GM23338 (cell line): ENCODE data around the gene S100PBP. TPM values are rescaled to one million over a fixed set of nuclear protein-coding genes. Genes with fewer than 3 reads are reported as not detected.

ENCODE experiments used
- ATAC-seq: fragments of 200-7000 bp; cut with Tn5 transposase; 3 replicates; pipeline ENCODE4 v1.9.1; 2020
- DNase-seq: peaks from one replicate; pipeline ENCODE4 v3.0.0-alpha.2; 2015; ENCODE audit warnings: low spot score
- H2AFZ ChIP-seq: fragments of 200-600 bp; sonication (generic); 2 replicates; pipeline ENCODE4 v1.8.0; 2016; ENCODE audit warnings: antibody characterized with exemption, mild to moderate bottlenecking, moderate library complexity
- H3F3A ChIP-seq: fragments of 200-600 bp; sonication (generic); replicated peaks from 2 replicates; pipeline ENCODE4 v1.8.0; 2017; ENCODE audit warnings: antibody characterized with exemption, mixed run types, low read depth
- H3K27ac ChIP-seq: fragments of 200-600 bp; sonication (generic); 2 replicates; pipeline ENCODE4 v1.6.1; 2016; ENCODE audit warnings: low read depth
- H3K27me3 ChIP-seq: fragments of 200-600 bp; sonication (generic); 2 replicates; pipeline ENCODE4 v1.8.0; 2016; ENCODE audit warnings: mild to moderate bottlenecking, mixed run types, moderate library complexity; ENCODE audit not compliant: insufficient read depth
- H3K36me3 ChIP-seq: fragments of 200-600 bp; sonication (generic); 2 replicates; pipeline ENCODE4 v1.8.0; 2016; ENCODE audit warnings: mild to moderate bottlenecking; ENCODE audit not compliant: insufficient read depth
- H3K4me1 ChIP-seq: fragments of 200-600 bp; sonication (generic); 2 replicates; pipeline ENCODE4 v1.8.0; 2016; ENCODE audit warnings: mild to moderate bottlenecking, moderate library complexity; ENCODE audit not compliant: insufficient read depth
- H3K4me2 ChIP-seq: fragments of 200-600 bp; sonication (generic); 2 replicates; pipeline ENCODE4 v1.7.1; 2017; ENCODE audit warnings: mixed run types
- H3K4me3 ChIP-seq: fragments of 200-600 bp; sonication (generic); 2 replicates; pipeline ENCODE4 v1.6.1; 2016; ENCODE audit warnings: mixed run types
- H3K79me2 ChIP-seq: fragments of 200-600 bp; sonication (generic); replicated peaks from 2 replicates; pipeline ENCODE4 v1.8.0; 2017; ENCODE audit warnings: mild to moderate bottlenecking; ENCODE audit not compliant: insufficient read depth
- H3K9me2 ChIP-seq: fragments of 200-600 bp; sonication (generic); 2 replicates; pipeline ENCODE4 v1.8.0; 2017; ENCODE audit not compliant: insufficient read depth
- H4K20me1 ChIP-seq: fragments of 200-600 bp; sonication (generic); replicated peaks from 2 replicates; pipeline ENCODE4 v1.8.0; 2017; ENCODE audit warnings: mild to moderate bottlenecking; ENCODE audit not compliant: insufficient read depth
- H3K27ac Mint-ChIP-seq: 2 replicates; pipeline ENCODE4 v1.8.0; 2020; ENCODE audit warnings: inconsistent platforms, mild to moderate bottlenecking, moderate library complexity, mixed read lengths
- H3K27me3 Mint-ChIP-seq: 3 replicates; pipeline ENCODE4 v1.8.0; 2022; ENCODE audit warnings: low read depth, mild to moderate bottlenecking, moderate library complexity, mixed read lengths, inconsistent platforms; ENCODE audit not compliant: insufficient read depth, poor library complexity
- H3K36me3 Mint-ChIP-seq: 3 replicates; pipeline ENCODE4 v1.8.0; 2021; ENCODE audit warnings: low read depth, mild to moderate bottlenecking, inconsistent platforms, moderate library complexity, mixed read lengths
- H3K4me1 Mint-ChIP-seq: 3 replicates; pipeline ENCODE4 v1.8.0; 2020; ENCODE audit warnings: mild to moderate bottlenecking, inconsistent platforms, mixed read lengths
- H3K4me3 Mint-ChIP-seq: 3 replicates; pipeline ENCODE4 v1.8.0; 2021; ENCODE audit warnings: moderate library complexity, mild to moderate bottlenecking, inconsistent platforms, mixed read lengths
- H3K9me3 Mint-ChIP-seq: 3 replicates; pipeline ENCODE4 v1.8.0; 2020; ENCODE audit warnings: moderate library complexity, mild to moderate bottlenecking, inconsistent platforms, mixed read lengths
- CREB1 ChIP-seq: fragments of 250-450 bp; sonication (Bioruptor Pico); IDR thresholded peaks from 2 replicates; pipeline ENCODE4 v1.5.0; 2020; ENCODE audit warnings: low read depth, mild to moderate bottlenecking, moderate library complexity
- ETS1 ChIP-seq: IDR thresholded peaks from 2 replicates; pipeline ENCODE4 v1.6.1; 2016; ENCODE audit warnings: antibody characterized with exemption
- EZH2 ChIP-seq: fragments of 200-600 bp; sonication (generic); IDR thresholded peaks from one replicate; pipeline ENCODE4 v1.8.0; 2017; ENCODE audit warnings: antibody characterized with exemption, mild to moderate bottlenecking, low read depth; ENCODE audit not compliant: unreplicated experiment
- EZH2phosphoT487 ChIP-seq: fragments of 200-600 bp; sonication (generic); IDR thresholded peaks from one replicate; pipeline ENCODE4 v1.8.1; 2018; ENCODE audit warnings: antibody characterized with exemption; ENCODE audit not compliant: unreplicated experiment
- JUNB ChIP-seq: IDR thresholded peaks from one replicate; pipeline ENCODE4 v1.6.1; 2016; ENCODE audit warnings: antibody characterized with exemption; ENCODE audit not compliant: unreplicated experiment
- NANOG ChIP-seq: IDR thresholded peaks from 2 replicates; pipeline ENCODE4 v1.6.1; 2016; ENCODE audit warnings: antibody characterized with exemption, borderline replicate concordance
- POLR2AphosphoS5 ChIP-seq: IDR thresholded peaks from 2 replicates; pipeline ENCODE4 v1.6.1; 2016; ENCODE audit warnings: antibody characterized with exemption, low read depth
- STAT1 ChIP-seq: IDR thresholded peaks from one replicate; pipeline ENCODE4 v1.6.1; 2016; ENCODE audit warnings: antibody characterized with exemption; ENCODE audit not compliant: unreplicated experiment
- ZNF114 ChIP-seq: fragments of 250-450 bp; sonication (Bioruptor Pico); IDR thresholded peaks from 2 replicates; pipeline ENCODE4 v1.5.0; 2020; ENCODE audit warnings: mild to moderate bottlenecking, moderate library complexity
- ZNF331 ChIP-seq: fragments of 250-450 bp; sonication (Bioruptor Pico); IDR thresholded peaks from 2 replicates; pipeline ENCODE4 v1.5.0; 2020; ENCODE audit warnings: low read depth, mild to moderate bottlenecking, moderate library complexity
- ZNF462 ChIP-seq: fragments of 250-450 bp; sonication (Bioruptor Pico); IDR thresholded peaks from 2 replicates; pipeline ENCODE4 v1.5.0; 2020; ENCODE audit warnings: mild to moderate bottlenecking, moderate library complexity
- polyA plus RNA-seq: library from polyadenylated mRNA; unstranded; fragments of >200 nt; fragmentation: Nextera tagmentation; extraction: Ambion mirVana; gene quantifications from 2 replicates; pipeline ENCODE4 v1.2.1, GENCODE V29; 2016
- total RNA-seq: library from RNA; depleted of rRNA; stranded (reverse); fragments of >200 nt; shearing (Covaris generic); gene quantifications from 2 replicates; pipeline ENCODE4 v1.2.3, GENCODE V29; 2014
- TF ChIP-seq, protein P1 (sequence below), 2 experiments: fragments of 200-600 bp in 1 of 2; sonication (generic) in 1 of 2; conservative IDR thresholded peaks; 2 replicates each; pipeline versions ENCODE4 v1.5.1 to v1.6.1; 2016 to 2017; ENCODE audit warnings: antibody characterized with exemption in 2 of 2, low read depth in 2 of 2, mild to moderate bottlenecking in 2 of 2, moderate library complexity in 1 of 2
- TF ChIP-seq, protein P2 (sequence below): IDR thresholded peaks from one replicate; pipeline ENCODE4 v1.6.1; 2018; ENCODE audit warnings: antibody characterized with exemption; ENCODE audit not compliant: unreplicated experiment

Gene S100PBP
- total and polyA plus RNA-seq, 2 experiments from 2014 or later = 30.6 to 65.2 TPM

- Histone ChIP-seq H3K4me2 (no peak overlapping the region), H3K36me3 (no peaks in the 10 kb centered on the region), H3K4me1 (no peaks in the 10 kb centered on the region), H3K27ac (no peak overlapping the region), H3K79me2 (no peaks in the 10 kb centered on the region), H2AFZ (no peak overlapping the region), H3F3A (no peaks in the 10 kb centered on the region), H3K4me3 (no peak overlapping the region), H4K20me1 (peaks cover 14% of the 10 kb centered on the region; the same call in 1 of the 2 replicates), H3K9me2 (no peaks in the 10 kb centered on the region), H3K27me3 (no peaks in the 10 kb centered on the region)
- H3K27ac Mint-ChIP-seq = no peak overlapping the region
- no peaks in the 10 kb centered on the region for H3K27me3 Mint-ChIP-seq
- TF ChIP-seq STAT1 = no peak
- TF ChIP-seq, protein P1, sequence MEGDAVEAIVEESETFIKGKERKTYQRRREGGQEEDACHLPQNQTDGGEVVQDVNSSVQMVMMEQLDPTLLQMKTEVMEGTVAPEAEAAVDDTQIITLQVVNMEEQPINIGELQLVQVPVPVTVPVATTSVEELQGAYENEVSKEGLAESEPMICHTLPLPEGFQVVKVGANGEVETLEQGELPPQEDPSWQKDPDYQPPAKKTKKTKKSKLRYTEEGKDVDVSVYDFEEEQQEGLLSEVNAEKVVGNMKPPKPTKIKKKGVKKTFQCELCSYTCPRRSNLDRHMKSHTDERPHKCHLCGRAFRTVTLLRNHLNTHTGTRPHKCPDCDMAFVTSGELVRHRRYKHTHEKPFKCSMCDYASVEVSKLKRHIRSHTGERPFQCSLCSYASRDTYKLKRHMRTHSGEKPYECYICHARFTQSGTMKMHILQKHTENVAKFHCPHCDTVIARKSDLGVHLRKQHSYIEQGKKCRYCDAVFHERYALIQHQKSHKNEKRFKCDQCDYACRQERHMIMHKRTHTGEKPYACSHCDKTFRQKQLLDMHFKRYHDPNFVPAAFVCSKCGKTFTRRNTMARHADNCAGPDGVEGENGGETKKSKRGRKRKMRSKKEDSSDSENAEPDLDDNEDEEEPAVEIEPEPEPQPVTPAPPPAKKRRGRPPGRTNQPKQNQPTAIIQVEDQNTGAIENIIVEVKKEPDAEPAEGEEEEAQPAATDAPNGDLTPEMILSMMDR (conservative IDR thresholded peaks at IDR 0.05; ENCODE audit: low read depth in 2 of 2) = no peak
- TF ChIP-seq CREB1 = no peak
- no peak for TF ChIP-seq EZH2phosphoT487
- TF ChIP-seq EZH2 = no peak
- TF ChIP-seq ZNF331 (CRISPR knock-in tag) = no peak
- no peak for TF ChIP-seq JUNB
- no peak for TF ChIP-seq ZNF114 (CRISPR knock-in tag)
- no peak for TF ChIP-seq POLR2AphosphoS5
- TF ChIP-seq ETS1 = no peak
- no peak for TF ChIP-seq NANOG
- no peak for TF ChIP-seq ZNF462 (CRISPR knock-in tag)
- TF ChIP-seq, protein P2, sequence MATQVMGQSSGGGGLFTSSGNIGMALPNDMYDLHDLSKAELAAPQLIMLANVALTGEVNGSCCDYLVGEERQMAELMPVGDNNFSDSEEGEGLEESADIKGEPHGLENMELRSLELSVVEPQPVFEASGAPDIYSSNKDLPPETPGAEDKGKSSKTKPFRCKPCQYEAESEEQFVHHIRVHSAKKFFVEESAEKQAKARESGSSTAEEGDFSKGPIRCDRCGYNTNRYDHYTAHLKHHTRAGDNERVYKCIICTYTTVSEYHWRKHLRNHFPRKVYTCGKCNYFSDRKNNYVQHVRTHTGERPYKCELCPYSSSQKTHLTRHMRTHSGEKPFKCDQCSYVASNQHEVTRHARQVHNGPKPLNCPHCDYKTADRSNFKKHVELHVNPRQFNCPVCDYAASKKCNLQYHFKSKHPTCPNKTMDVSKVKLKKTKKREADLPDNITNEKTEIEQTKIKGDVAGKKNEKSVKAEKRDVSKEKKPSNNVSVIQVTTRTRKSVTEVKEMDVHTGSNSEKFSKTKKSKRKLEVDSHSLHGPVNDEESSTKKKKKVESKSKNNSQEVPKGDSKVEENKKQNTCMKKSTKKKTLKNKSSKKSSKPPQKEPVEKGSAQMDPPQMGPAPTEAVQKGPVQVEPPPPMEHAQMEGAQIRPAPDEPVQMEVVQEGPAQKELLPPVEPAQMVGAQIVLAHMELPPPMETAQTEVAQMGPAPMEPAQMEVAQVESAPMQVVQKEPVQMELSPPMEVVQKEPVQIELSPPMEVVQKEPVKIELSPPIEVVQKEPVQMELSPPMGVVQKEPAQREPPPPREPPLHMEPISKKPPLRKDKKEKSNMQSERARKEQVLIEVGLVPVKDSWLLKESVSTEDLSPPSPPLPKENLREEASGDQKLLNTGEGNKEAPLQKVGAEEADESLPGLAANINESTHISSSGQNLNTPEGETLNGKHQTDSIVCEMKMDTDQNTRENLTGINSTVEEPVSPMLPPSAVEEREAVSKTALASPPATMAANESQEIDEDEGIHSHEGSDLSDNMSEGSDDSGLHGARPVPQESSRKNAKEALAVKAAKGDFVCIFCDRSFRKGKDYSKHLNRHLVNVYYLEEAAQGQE = no peak
- ATAC-seq = no peak; the same call in 2 of the 3 replicates
- peaks cover 9% of the 10 kb centered on the region; the same call in 2 of the 3 replicates for H3K36me3 Mint-ChIP-seq
- no peaks in the 10 kb centered on the region for H3K4me1 Mint-ChIP-seq
- no peak for DNase-seq
- no peak overlapping the region for H3K4me3 Mint-ChIP-seq
- no peaks in the 10 kb centered on the region for H3K9me3 Mint-ChIP-seq
These were observed 44.6 kb downstream of the S100PBP start for GRCh38 chr1:32861904-32862695.
